ENCODE data around the gene MAP2K4. TPM values are rescaled to one million over a fixed set of nuclear protein-coding genes. Genes with fewer than 3 reads are reported as not detected.

MAP2K4 gene
- total and polyA plus RNA-seq, 2 of the 4 experiments (the other 2 are of a cell fraction): 14.5 to 32.6 TPM

DNA sequence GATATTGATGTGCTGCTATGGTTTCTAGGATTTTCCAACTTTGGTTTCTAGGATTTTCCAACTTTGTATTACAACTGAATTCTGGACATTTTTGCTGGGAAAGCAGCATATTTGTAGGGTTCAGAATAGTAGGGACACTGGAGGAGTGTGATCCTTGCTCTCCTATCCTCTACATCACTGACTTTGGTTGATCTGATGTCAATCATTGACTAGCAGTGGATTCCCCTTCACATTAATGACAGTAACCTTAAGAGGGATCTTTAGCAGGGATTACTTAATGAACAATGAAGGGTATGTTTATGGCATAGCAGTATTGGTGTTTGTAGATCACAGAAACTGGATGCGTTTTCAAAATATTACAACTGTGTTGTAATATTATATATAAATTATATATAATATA lies 67.4 kb downstream of the MAP2K4 start:
- TF ChIP-seq NFE2L2 (IDR thresholded peaks at IDR 0.05; ENCODE audit: low read depth, low read length) (no peak), CEBPB (IDR thresholded peaks at IDR 0.05; ENCODE audit: low read depth, low read length) (no peak), BHLHE40 (IDR thresholded peaks at IDR 0.05; ENCODE audit: low read depth, low read length) (no peak), MAFK (IDR thresholded peaks at IDR 0.05; ENCODE audit: low read depth, low read length) (no peak), RCOR1 (IDR thresholded peaks at IDR 0.05; ENCODE audit: insufficient replicate concordance, low read length) (no peak), MXI1 (IDR thresholded peaks at IDR 0.05; ENCODE audit: borderline replicate concordance, low read depth, low read length) (no peak), SMC3 (IDR thresholded peaks at IDR 0.05; ENCODE audit: low read depth, low read length) (no peak), RAD21 (IDR thresholded peaks at IDR 0.05; ENCODE audit: low read length) (no peak), FOS (IDR thresholded peaks at IDR 0.05; ENCODE audit: low read depth, low read length) (no peak), CHD1 (IDR thresholded peaks at IDR 0.05; ENCODE audit: low read depth, low read length) (no peak), MAZ (IDR thresholded peaks at IDR 0.05; ENCODE audit: borderline replicate concordance, low read depth, low read length) (no peak), RFX5 (IDR thresholded peaks at IDR 0.05; ENCODE audit: low read depth, low read length) (no peak), POLR2A (IDR thresholded peaks at IDR 0.05; ENCODE audit: low read depth, low read length) (no peak)
- TF ChIP-seq, protein P1, sequence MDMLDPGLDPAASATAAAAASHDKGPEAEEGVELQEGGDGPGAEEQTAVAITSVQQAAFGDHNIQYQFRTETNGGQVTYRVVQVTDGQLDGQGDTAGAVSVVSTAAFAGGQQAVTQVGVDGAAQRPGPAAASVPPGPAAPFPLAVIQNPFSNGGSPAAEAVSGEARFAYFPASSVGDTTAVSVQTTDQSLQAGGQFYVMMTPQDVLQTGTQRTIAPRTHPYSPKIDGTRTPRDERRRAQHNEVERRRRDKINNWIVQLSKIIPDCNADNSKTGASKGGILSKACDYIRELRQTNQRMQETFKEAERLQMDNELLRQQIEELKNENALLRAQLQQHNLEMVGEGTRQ (IDR thresholded peaks at IDR 0.05; ENCODE audit: low read depth, low read length): no peak
- TF ChIP-seq, protein P2, sequence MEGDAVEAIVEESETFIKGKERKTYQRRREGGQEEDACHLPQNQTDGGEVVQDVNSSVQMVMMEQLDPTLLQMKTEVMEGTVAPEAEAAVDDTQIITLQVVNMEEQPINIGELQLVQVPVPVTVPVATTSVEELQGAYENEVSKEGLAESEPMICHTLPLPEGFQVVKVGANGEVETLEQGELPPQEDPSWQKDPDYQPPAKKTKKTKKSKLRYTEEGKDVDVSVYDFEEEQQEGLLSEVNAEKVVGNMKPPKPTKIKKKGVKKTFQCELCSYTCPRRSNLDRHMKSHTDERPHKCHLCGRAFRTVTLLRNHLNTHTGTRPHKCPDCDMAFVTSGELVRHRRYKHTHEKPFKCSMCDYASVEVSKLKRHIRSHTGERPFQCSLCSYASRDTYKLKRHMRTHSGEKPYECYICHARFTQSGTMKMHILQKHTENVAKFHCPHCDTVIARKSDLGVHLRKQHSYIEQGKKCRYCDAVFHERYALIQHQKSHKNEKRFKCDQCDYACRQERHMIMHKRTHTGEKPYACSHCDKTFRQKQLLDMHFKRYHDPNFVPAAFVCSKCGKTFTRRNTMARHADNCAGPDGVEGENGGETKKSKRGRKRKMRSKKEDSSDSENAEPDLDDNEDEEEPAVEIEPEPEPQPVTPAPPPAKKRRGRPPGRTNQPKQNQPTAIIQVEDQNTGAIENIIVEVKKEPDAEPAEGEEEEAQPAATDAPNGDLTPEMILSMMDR (conservative IDR thresholded peaks at IDR 0.05; ENCODE audit: low read depth, low read length): no peak
- TF ChIP-seq, protein P3, sequence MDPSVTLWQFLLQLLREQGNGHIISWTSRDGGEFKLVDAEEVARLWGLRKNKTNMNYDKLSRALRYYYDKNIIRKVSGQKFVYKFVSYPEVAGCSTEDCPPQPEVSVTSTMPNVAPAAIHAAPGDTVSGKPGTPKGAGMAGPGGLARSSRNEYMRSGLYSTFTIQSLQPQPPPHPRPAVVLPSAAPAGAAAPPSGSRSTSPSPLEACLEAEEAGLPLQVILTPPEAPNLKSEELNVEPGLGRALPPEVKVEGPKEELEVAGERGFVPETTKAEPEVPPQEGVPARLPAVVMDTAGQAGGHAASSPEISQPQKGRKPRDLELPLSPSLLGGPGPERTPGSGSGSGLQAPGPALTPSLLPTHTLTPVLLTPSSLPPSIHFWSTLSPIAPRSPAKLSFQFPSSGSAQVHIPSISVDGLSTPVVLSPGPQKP (IDR thresholded peaks at IDR 0.05; ENCODE audit: borderline replicate concordance, low read depth, low read length): no peak
- Histone ChIP-seq H2BK15ac (ENCODE audit: low read depth, low read length) (no peak overlapping the region), H3K79me1 (ENCODE audit: low read depth in 1 of 2, low read length in 2 of 2) (peaks cover 48 to 75% of the 10 kb centered on the region in 2 experiments), H2BK5ac (ENCODE audit: low read depth, low read length, poor library complexity, severe bottlenecking) (no peak overlapping the region), H4K5ac (ENCODE audit: low read depth, low read length) (no peak overlapping the region), H3K4me1 (ENCODE audit: control insufficient read depth, insufficient read depth, low read length) (peaks cover 8% of the 10 kb centered on the region), H4K8ac (ENCODE audit: low read depth in 2 of 2, low read length in 2 of 2) (no peak overlapping the region), H3K56ac (ENCODE audit: extremely low read depth, insufficient read depth, low read length) (no peak overlapping the region), H3K14ac (replicated peaks; ENCODE audit: low read depth, low read length) (no peak overlapping the region; the same call in 1 of the 2 replicates), H2AK5ac (ENCODE audit: low read depth, low read length) (no peak overlapping the region; the same call in 1 of the 2 replicates), H3K9ac (ENCODE audit: low read depth, low read length) (no peak overlapping the region), H3K18ac (ENCODE audit: low read depth, low read length) (no peak overlapping the region), H4K91ac (ENCODE audit: insufficient read depth, low read depth, low read length) (no peak overlapping the region), H2BK20ac (ENCODE audit: low read depth, low read length) (no peak overlapping the region), H3K9me1 (ENCODE audit: insufficient read depth, low read length) (peaks cover 8% of the 10 kb centered on the region), H3K4me3 (ENCODE audit: insufficient read depth, low read depth, low read length) (no peak overlapping the region), H3K4ac (ENCODE audit: low read depth, low read length) (no peak overlapping the region), H3K36me3 (ENCODE audit: control insufficient read depth, insufficient read depth, low read length) (peaks cover 4% of the 10 kb centered on the region), H2AK9ac (replicated peaks; ENCODE audit: low read depth, low read length, poor library complexity) (no peak overlapping the region), H3K9me3 (ENCODE audit: control insufficient read depth, insufficient read depth, low read length) (no peaks in the 10 kb centered on the region), H3K27me3 (ENCODE audit: control insufficient read depth, insufficient read depth, low read length) (no peaks in the 10 kb centered on the region), H2BK120ac (ENCODE audit: low read depth, low read length) (no peak overlapping the region), H3K27ac (ENCODE audit: insufficient read depth, low read length) (no peak overlapping the region), H3K23ac (ENCODE audit: low read depth, low read length) (no peak overlapping the region), H3K4me2 (ENCODE audit: low read depth, low read length) (no peak overlapping the region), H2AFZ (replicated peaks; ENCODE audit: low read length, poor library complexity) (no peak overlapping the region), H4K20me1 (ENCODE audit: insufficient read depth, low read length) (peaks cover 5% of the 10 kb centered on the region; the same call in 1 of the 2 replicates)
- no CpG with 5 or more reads among the region's 1 CpG for WGBS, 2 experiments (ENCODE audit: extremely low coverage in 2 of 2, insufficient read length in 1 of 2)
- POLR2A ChIA-PET (ENCODE audit: unreplicated experiment): no interaction called here
- in situ Hi-C loops (cut with MboI; ENCODE audit: low sequenced_read_pairs): no loop called here
- ATAC-seq (ENCODE audit: low read depth): no peak
- CTCF ChIA-PET: no interaction called here
- intact Hi-C loops (cut with micrococcal nuclease): no loop called here
- no peak for DNase-seq
- dilution Hi-C loops (cut with HindIII; ENCODE audit: low sequenced_read_pairs, unreplicated experiment): no loop called here
- BruUV-seq (replicated peaks): no TSS peak

All from IMR-90 (cell line).